Measurements from ENCODE around the gene SLC2A3.
"Not testable (repeated sequence)": the region's sequence is repeated elsewhere in the genome, so short reads cannot be mapped to it uniquely, and the experiment has no call there.

The SLC2A3 gene

DNA sequence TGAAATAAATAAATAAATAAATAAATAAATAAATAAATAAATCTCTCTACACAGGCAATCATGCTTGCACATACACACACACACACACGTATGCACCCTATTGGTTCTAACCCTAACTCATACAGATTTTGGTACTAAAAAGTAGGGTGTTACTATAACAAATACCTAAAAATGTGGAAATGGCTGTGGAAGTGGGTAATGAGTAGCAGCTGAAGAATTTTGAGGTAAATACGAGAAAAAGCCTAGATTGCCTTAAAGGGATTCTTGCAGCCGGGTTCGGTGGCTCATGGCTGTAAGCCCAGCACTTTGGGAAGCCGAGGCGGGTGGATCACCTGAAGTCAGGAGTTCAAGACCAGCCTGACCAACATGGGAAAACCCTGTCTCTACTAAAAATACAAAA lies 15.7 kb upstream of the SLC2A3 start:
- DNase-seq (ENCODE audit: low read depth, low spot score) = no peak

DNA sequence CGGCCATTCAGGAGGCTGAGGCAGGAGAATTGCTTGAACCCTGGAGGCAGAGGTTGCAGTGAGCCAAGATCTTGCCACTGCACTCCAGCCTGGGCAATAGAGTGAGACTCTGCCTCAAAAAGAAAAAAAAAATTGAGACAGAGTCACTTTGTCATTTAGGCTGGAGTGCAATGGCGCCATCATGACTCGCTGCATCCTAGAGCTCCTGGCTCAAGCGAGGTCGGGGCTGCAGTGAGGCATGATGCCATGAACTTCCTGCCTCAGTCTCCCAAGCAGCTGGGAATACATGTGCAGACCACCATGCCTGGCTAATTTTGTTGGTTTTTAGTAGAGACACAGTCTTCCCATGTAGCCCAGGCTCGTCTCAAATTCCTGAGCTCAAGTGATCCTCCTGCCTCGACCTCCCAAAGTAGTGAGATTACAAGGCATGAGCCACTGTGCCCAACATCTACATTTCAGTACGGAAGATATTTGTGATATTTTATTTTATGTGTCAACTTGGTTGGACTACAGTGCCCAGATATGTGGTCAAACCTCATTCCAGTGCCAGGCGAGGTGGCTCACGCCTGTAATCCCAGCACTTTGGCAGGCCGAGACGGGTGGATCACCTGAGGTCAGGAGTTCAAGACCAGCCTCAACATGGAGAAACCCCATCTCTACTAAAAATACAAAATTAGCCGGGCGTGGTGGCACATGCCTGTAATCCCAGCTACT lies 14.4 kb upstream of the SLC2A3 start:
- DNase-seq (ENCODE audit: low read depth, low spot score) = not testable (repeated sequence)

DNA sequence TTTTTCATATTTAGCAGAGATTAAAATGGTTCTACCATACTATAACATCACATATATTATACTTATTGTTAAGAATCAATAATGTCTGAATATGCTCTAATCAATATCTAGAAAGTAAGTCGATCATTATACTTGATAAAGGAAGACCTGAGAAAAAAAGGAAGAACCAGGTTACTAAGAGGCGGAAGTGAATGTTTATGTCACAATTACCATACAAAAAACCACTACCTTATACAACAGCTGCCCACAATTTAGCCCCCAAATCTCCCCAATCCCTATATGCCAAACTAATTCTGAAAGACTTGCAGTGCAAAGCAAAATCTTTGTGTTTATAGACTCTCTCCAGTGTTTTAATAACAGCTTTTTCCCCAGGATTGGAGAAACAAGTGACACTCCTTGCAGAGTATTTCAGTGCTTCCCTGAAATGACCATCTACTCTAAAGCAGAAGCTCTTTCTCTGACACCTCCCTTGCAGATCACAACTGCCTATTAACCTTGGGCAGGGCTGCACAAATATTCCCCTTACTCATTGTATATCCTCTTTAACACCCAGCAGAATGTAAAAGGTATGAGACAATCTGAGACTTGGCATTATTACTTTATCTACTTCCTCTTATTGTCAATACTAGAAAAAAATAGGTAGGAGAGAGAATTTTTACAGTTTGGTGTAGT lies 12.7 kb upstream of the SLC2A3 start:
- DNase-seq (ENCODE audit: low read depth, low spot score) = no peak

DNA sequence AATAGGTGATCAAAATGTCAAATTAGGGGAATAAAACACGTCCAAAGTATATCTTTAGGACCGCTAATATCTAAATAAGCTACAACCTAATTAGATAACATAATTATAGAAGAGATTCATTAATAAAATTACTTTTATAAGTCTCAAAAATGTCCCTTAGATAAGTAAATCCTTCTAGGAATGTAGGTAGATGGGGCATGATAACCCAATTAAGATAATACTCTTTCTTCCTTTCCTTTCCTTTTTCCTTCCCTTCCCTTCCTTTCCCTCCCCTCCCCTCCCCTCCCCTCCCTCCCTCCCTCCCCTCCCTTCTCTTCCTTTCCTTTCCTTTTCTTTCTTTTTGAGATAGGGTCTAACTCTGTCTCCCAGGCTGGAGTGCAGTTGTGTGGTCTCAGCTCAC lies 11.0 kb upstream of the SLC2A3 start:
- DNase-seq (ENCODE audit: low read depth, low spot score) = no peak

DNA sequence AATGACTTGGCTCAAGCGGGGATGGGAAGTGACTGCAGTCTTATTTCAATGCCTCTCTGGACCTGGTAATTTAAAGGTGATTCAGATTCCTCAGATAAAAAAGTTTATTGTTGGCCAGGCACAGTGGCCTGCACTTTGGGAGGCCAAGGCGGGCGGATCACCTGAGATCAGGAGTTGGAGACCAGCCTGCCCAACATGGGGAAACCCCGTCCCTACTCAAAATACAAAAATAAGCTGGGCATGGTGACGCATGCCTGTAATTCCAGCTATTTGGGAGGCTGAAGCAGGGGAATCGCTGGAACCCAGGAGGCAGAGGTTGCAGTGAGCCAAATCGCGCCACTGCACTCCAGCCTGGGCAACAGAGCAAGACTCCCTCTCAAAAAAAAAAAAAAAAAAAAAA lies 8.8 kb upstream of the SLC2A3 start:
- not testable (repeated sequence) for DNase-seq (ENCODE audit: low read depth, low spot score)

DNA sequence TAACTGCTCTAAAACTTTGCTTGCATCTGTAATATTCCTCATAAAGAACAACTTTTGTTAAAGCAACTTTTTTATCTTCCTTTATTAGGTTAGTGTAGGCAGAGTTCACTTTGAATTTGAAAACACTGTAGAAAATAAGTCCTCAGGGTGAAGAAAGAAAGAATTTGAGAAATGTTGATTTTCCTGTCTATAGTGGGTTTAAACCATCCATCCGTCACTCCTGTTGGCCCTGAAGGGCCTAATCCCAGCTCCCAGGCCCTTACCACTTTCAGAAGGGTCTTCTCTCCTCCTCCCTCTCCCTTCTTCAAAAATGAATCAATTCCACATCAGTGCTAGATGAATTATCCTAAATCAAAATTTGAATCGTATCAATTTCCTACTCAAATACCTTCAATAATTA lies 4.9 kb upstream of the SLC2A3 start:
- peak; percentile 53 for DNase-seq (ENCODE audit: low read depth, low spot score)

DNA sequence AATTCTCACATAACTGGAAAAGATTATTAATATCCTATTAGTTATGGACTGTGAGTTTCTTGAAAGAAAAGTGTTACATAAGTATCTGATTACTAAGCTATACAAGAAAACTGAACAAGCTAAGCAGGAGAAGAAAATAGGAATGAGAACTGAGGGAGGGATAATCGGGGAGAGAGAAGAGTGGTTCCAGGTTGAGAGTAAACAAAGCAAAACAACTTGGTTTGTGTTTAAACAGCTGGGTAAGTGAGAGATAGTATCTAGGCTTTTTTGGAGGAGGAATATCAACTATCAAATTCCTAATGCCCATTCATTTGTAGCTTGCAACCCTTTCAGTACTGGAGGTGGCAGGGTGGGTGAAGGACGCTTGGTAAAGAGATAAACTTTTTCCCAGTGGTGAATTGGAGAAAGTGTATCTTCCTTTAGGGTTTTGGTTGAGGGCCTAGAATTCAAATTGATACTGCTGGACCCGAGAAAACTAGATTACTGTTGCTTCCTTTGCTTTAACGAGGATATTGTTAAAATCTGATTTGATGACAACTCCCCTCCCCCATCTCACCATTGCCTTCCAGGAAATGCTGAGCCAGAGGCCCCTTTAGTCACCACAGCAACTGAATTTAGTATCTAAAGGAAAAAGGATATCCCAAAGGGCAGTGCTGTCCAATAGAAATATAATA lies 2.0 kb upstream of the SLC2A3 start:
- DNase-seq (ENCODE audit: low read depth, low spot score) = no peak

DNA sequence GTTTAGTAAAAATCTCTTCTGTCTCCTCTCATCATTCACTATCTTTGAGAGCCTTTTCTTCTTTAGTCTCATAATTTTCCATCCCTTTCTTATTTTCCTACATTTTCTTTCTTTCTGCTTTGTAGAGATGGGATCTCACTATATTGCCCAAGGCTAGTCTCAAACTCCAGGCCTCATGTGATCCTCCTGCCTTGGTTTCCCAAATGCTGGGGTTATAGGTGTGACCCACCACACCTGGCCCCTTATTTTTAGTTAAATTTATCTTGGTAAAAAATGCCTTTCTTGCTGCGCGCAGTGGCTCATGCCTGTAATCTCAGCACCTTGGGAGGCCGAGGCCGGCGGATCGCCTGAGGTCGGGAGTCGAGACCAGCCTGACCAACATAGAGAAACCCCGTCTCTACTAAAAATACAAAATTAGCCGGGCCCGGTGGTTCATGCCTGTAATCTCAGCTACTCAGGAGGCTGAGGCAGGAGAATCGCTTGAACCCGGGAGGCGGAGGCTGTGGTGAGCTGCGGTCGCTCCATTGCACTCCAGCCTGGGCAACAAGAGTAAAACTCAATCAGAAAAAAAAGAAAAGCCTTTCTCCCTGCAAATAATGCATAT lies 996 bp downstream of the SLC2A3 start:
- DNase-seq (ENCODE audit: low read depth, low spot score) = no peak

DNA sequence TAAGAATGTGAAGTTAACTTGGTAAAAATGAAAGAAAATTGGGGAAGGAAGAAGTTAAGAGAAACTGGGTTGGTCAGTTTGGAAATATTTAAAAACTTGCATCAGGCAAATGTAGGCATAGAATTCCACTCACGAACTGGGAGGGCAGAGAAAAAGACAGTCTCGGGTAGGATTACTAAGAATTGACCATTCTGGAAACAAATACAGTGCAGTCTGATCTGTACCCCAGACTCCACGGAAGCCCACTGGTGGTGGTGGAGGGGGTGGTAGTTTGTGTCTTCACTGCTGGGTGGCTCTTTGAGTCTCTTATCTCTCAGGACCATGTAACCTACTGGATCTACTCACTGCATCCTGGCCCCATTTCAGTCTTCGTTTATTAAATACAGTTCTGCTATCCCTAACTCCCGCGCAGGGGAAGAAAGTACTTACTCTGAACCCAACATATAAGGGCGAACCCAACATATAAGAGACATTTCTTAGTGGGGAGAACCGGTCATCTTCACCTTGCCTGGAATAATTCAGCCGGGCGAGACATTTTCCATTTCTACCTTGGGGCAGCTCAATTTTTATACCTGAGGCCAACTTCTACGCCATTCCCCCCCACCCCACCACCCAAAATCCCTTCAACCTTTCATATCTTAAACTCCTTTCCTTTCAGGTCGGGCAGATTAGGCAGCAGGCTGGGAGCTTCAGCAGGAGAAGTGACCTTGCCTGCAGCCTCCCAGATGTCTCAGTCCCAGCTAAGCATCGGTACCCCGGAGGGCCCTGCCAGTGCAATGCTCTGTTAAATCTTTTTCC lies 1.7 kb downstream of the SLC2A3 start:
- DNase-seq (ENCODE audit: low read depth, low spot score) = no peak

DNA sequence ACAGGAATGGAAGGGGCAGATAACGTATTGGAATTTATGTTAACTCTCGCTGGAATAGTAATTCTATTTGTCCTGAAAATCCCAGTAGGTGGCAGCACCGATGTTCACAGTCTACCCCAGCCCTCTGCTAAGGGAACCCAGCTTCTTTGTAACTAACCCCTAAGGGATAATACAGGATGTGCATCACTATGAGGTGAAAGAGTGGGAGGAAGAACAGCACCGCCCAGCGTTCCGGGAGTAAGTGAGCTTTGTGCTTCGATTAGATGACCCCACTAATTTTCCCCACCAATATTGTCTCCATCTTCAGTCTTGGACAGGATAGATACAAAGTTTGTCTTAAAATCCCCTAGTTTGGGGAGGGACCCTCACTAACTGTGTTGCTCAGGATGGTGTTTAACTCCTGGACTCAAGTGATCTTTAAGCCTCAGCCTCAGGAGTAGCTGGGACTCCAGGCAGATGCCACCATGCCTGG lies 2.7 kb downstream of the SLC2A3 start:
- DNase-seq (ENCODE audit: low read depth, low spot score) = peak; percentile 74

DNA sequence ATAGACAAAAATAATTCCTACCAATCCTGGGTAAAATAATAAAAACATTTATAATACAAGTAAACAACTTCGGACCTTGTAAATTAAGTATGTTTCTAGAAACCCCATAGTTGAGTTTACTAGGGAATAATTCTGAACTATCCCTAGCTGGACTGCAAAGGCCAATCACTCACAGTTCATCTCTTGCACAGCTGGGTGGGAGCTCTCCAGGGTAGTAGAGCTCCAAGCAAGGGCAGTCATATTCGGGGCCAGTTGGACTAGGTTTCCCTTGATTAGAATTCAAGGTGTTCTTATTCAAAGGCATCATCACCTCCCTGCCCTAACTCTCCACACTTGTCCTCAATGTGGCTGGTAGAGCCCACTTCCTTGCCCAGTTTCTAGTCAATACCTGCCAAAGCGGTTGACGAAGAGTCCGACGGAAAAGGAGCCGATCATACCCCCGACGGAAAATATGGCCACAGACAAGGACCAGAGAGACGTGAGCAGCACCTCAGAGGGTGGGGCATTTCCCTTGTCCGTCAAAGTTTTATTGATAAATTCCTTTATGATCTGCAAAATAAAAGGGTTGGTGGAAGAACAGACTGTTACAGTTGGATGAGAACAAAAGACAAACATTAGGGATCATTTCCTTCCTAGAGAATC lies 3.3 kb downstream of the SLC2A3 start:
- not testable (repeated sequence) for DNase-seq (ENCODE audit: low read depth, low spot score)

DNA sequence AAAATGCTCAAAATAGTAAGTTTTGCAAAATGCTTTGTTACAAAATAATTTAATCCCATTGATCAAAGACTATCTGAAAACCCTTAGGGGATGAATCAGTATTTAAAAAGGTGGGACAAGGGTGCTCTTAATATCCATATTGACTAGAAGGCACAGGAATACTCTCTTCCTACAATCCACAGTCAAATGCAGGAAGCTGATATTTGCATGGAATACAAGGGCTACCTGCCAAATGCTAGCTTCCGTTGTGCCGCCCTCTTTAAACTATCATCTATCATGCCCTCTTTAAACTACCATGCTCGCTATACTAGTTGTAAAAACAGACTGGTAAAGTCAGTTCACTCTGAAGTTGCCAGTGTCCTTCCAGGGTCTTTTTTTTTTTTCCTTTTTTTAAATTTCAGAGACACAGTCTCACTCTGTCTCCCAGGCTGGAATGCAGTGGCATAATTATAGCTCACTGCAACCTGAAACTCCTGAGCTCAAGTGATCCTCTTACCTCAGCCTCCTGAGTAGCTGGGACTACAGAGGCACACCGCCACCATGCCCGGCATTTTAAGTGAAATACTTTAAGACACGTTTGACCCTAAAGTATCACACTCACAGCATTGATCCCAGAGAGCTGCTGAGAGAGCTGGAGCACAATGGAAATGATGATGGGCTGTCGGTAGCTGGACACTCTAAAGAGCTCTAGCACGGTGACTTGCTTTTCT lies 6.7 kb downstream of the SLC2A3 start:
- DNase-seq (ENCODE audit: low read depth, low spot score) = no peak

DNA sequence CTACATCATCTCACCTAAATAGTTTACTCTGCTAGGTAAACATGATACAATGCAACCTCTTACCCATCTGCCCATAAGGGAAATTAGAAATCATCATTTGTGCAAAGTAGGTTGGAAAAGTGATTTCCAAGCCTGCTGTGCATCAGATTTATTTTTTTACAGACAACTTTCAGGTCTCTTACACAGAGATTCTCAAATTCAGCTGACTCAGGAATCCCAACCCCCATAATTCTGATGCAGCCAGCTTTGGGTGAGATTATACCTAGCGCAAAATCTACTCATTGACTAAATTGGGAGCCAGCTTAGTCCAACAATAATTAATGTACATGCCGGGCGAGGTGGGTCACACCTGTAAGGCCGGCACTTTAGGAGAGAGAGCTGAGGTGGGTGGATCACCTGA lies 8.5 kb downstream of the SLC2A3 start:
- DNase-seq (ENCODE audit: low read depth, low spot score) = no peak

DNA sequence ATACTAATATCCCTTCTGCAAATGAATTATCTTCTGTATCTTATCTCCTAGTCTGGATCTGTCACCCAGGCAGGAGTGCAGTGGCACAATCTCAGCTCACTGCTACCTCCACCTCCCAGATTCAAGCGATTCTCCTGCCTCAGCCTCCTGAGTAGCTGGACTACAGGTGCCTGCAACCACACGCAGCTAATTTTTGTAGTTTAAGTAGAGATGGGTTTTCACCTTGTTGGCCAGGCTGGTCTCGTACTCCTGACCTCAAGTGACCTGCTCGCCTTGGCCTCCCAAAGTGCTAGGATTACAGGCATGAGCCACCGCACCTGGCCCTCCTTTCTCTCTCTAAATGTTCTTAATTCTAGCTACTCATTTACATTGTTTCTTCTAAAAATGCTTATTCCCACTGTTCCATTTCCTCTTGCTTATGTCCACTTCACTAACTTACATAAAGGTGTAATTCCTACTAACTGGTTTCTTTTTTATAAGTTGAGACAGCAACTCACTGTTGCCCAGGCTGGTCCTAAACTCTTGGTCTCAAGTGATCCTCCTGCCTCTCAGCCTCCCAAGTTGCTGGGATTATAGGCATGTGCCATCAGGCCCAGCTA lies 9.8 kb downstream of the SLC2A3 start:
- DNase-seq (ENCODE audit: low read depth, low spot score) = not testable (repeated sequence)

DNA sequence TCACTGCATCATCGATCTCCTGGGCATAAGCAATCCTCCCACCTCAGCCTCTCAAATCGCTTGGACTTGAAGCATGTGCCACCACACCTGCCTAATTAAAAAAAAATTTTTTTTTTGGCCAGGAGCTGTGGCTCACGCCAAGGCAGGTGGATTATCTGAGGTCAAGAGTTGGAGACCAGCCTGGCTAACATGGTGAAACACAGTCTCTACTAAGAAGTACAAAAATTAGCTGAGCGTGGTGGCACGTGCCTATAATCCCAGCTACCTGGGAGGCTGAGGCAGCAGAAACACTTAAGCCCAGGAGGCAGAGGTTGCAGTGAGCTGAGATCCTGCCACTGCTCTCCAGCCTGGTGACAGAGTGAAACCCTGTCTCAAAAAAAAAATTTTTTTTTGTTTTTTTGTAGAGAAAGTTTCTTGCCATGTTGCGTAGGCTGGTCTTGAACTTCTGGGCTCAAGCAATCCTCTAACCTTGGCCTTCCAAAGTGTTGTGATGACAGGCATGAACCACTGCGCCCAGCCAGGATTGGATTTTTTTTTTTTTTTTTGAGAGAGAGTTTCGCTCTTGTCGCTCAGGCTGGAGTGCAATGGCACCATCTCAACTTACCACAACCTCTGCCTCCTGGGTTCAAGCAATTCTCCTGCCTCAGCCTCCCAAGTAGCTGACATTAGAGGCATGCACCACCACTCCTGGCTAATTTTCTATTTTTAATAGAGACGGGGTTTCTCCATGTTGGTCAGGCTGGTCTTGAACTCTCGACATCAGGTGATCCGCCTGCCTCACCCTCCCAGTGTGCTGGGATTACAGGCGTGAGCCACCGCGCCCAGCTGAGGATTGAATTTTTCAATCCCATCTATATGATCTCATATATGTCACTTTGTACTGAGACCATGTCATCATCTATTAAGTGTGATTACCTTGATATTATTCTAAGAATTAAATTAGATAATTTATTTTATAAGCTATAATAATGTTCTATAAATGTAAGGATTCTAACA lies 12.4 kb downstream of the SLC2A3 start:
- no peak for DNase-seq (ENCODE audit: low read depth, low spot score)

DNA sequence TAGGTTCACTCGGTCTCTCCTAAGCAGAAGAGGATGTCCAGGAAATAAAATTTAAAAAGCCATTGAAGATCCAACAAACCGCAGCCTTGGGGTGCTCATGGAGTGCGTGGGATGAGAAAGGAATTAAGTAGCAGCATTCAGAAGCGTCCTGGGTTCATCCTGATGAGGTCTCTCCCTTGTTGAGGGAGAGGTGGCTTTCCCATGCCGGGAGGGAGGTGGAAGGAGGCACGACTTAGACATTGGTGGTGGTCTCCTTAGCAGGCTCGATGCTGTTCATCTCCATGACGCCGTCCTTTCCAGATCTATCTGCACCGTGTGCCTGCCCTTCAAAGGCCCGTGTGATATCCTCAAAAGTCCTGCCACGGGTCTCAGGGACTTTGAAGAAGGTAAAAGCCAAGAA lies 14.8 kb downstream of the SLC2A3 start:
- not testable (repeated sequence) for DNase-seq (ENCODE audit: low read depth, low spot score)

DNA sequence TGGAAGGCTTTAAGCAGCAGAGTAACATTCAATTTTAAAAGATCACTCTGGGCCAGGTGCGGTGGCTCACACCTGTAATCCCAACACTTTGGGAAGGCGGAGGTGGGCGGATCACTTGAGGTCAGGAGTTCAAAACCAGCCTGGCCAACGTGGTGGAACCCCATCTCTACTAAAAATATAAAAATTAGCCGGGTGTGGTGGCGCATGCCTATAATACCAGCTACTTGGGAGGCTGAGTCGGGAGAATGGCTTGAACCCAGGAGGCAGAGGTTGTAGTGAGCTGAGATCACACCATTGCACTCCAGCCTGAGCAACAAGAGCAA lies 17.8 kb downstream of the SLC2A3 start:
- DNase-seq (ENCODE audit: low read depth, low spot score) = not testable (repeated sequence)

DNA sequence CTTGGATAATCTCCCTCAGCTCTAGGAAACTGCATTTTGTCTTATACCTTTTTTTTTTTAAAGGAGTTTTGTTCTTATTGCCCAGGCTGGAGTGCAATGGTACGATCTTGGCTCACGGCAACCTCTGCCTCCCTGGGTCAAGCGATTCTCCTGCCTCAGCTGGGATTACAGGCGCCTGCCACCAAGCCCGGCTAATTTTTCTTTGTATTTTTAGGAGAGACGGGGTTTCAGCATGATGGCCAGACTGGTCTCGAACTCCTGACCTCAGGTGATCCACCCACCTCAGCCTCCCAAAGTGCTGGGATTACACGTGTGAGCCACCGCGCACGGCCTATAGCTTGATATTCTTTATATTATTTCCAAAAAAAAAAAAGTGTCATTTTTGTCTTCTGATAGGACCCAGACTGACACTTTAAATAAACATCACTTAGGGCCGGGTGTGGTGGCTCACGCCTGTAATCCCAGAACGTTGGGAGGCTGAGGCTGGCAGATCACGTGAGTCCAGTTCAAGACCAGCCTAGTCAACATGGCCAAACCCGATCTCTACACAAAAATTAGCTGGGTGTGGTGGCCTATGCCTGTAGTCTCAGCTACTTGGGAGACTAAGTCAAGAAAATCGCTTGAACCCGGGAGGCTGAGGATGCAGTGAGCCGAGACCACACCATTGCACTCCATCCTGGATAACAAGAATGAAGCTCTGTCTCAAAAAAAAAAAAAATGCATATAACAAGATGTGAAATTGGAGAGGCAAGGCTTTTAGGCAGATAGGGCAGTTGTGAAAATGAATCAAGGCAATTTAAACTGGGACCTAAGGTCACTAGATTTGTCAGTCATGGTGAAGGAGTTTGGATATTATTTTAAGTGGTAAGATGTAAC lies 18.4 kb downstream of the SLC2A3 start:
- DNase-seq (ENCODE audit: low read depth, low spot score) = no peak
